ENCODE measurements around the gene KCNK3. TPM values are rescaled to one million over a fixed set of nuclear protein-coding genes. Genes with fewer than 3 reads are reported as not detected.

KCNK3 gene
- total and polyA plus RNA-seq, 10 donors = 0.61 to 6.0 (median 2.0) TPM

- Histone ChIP-seq H3K4me3 (peak overlapping the region in 1 of 8 donors; percentile 93), H3K27me3 (replicated peaks in 1 of 7) (no peaks in the 10 kb centered on the region), H3K9me3 (no peaks in the 10 kb centered on the region), H3K27ac (no peak overlapping the region), H3K36me3 (peaks cover 0 to 20% (median 0%) of the 10 kb centered on the region in 6 donors), H3K4me1 (peaks cover 20 to 53% (median 42%) of the 10 kb centered on the region in 6 donors)
- TF ChIP-seq POLR2A (IDR thresholded peaks at IDR 0.05) (no peak), POLR2AphosphoS5 (IDR thresholded peaks at IDR 0.05) (no peak), CTCF (IDR thresholded peaks at IDR 0.05 in 8 of 11, conservative IDR thresholded peaks at IDR 0.05 in 3 of 11) (no peak)
- WGBS, 5 donors = 92 to 95% (median 94%) methylated on average over 9 to 10 of the region's 10 CpGs
- intact Hi-C loops (cut with DNase I; ENCODE audit: low total_unique reads) = no loop called here
- no peak for DNase-seq
These were observed 70.5 kb downstream of the KCNK3 start for GRCh38 chr2:26763019-26763418.

GRCh38 chr2:26764078-26764887 is 71.8 kb downstream of the KCNK3 start, which contains the start of gene SLC35F6:
Gene SLC35F6, plus strand, starts transcription at chr2:26764284. Its CDS starts 66 bp downstream, at chr2:26764350.
- intact Hi-C loops (cut with DNase I; ENCODE audit: low total_unique reads) = no loop called here
- Histone ChIP-seq H3K27me3 (replicated peaks in 1 of 7) (no peaks in the 10 kb centered on the region), H3K36me3 (peaks cover 0 to 23% (median 0%) of the 10 kb centered on the region in 6 donors), H3K4me3 (peak within 1 kb of the TSS; percentile 60 to 93 (median 82)), H3K4me1 (peaks cover 20 to 60% (median 49%) of the 10 kb centered on the region in 6 donors), H3K27ac (peak within 1 kb of the TSS; percentile 49 to 95 (median 92)), H3K9me3 (no peaks in the 10 kb centered on the region)
- peak; percentile 96 for DNase-seq
- TF ChIP-seq POLR2A (IDR thresholded peaks at IDR 0.05) (peak; percentile 17 to 64 (median 63)), CTCF (IDR thresholded peaks at IDR 0.05 in 8 of 11, conservative IDR thresholded peaks at IDR 0.05 in 3 of 11) (peak in 1 of 11 experiments; percentile 7), POLR2AphosphoS5 (IDR thresholded peaks at IDR 0.05) (peak; percentile 93 to 95 (median 93))
- 1 to 3% (median 2%) methylated on average over 42 to 68 of the region's 68 CpGs for WGBS, 5 donors

DNA sequence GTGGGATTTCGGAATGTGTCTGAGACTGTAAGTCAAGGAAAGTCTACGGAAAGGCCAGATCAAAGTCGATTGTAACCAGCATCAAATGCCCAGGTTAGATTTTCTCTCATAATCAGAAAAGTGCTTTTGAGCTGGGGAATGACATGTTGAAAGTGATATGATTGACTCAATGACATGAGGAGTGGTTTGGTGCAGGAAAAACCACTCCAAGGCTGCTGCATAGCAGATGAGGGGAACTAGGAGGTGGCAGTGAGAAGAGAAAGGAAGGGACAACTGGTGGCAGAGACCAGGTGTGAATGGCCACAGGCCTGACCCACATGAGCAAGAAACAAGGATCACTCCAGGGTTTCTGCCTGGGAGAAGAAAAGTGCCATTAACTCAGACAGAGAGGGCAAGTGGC is 72.4 kb downstream of the KCNK3 start:
- 32 to 67% (median 46%) methylated on average over 3 of the region's 3 CpGs for WGBS, 5 donors

More for the DNA sequence above, 72.4 kb downstream of the KCNK3 start:
- H3K4me1 ChIP-seq = peaks cover 21 to 66% (median 55%) of the 10 kb centered on the region in 6 donors
- H3K27ac ChIP-seq = peak overlapping the region; percentile 49 to 95 (median 92)
- no peak for TF ChIP-seq CTCF (IDR thresholded peaks at IDR 0.05 in 8 of 11, conservative IDR thresholded peaks at IDR 0.05 in 3 of 11)
- no peak for TF ChIP-seq POLR2A (IDR thresholded peaks at IDR 0.05)
- TF ChIP-seq POLR2AphosphoS5 (IDR thresholded peaks at IDR 0.05) = no peak
- H3K9me3 ChIP-seq = no peaks in the 10 kb centered on the region
- no peak for DNase-seq
- no peaks in the 10 kb centered on the region for H3K27me3 ChIP-seq (replicated peaks in 1 of 7)
- peak overlapping the region; percentile 60 to 93 (median 82) for H3K4me3 ChIP-seq
- H3K36me3 ChIP-seq = peaks cover 0 to 23% (median 0%) of the 10 kb centered on the region in 6 donors
- intact Hi-C loops (cut with DNase I; ENCODE audit: low total_unique reads) = no loop called here

Data from spleen (tissue), 11 donors.